Uterus (tissue), 4 donors: ENCODE measurements around the gene ZNF718. TPM values are rescaled to one million over a fixed set of nuclear protein-coding genes. Genes with fewer than 3 reads are reported as not detected.
"Not testable (repeated sequence)": the region's sequence is repeated elsewhere in the genome, so short reads cannot be mapped to it uniquely, and the experiment has no call there.

Experiments used
- DNase-seq, 2 donors: peaks; one replicate each; pipeline ENCODE4 v3.0.0-alpha.2; 2019 to 2020
- H3K27ac ChIP-seq, 2 donors: fragments of 200-600 bp; sonication (generic); 1 replicate in 1 of 2; 2 replicates in 1 of 2; pipeline ENCODE4 v1.5.1; 2016 to 2018
- H3K27me3 ChIP-seq, 2 donors: fragments of 200-600 bp; sonication (generic); one replicate each; pipeline ENCODE4 v1.5.1; 2018 to 2019; ENCODE audit warnings: control low read depth in 1 of 2
- H3K36me3 ChIP-seq, 2 donors: fragments of 200-600 bp; sonication (generic); one replicate each; pipeline ENCODE4 v1.5.1; 2019; ENCODE audit warnings: control low read depth in 1 of 2
- H3K4me1 ChIP-seq, 2 donors: fragments of 200-600 bp; sonication (generic); one replicate each; pipeline ENCODE4 v1.5.1; 2018 to 2019; ENCODE audit warnings: control low read depth in 1 of 2
- H3K4me3 ChIP-seq, 2 donors: fragments of 200-600 bp; sonication (generic); 1 replicate in 1 of 2; 2 replicates in 1 of 2; pipeline ENCODE4 v1.5.1; 2018 to 2019; ENCODE audit warnings: mild to moderate bottlenecking in 1 of 2
- H3K9me3 ChIP-seq, 2 donors: fragments of 200-600 bp; sonication (generic); one replicate each; pipeline ENCODE4 v1.5.1; 2019; ENCODE audit warnings: control low read depth in 1 of 2
- CTCF ChIP-seq, 4 experiments: fragments of 200-600 bp in 2 of 4; fragments of 450-650 bp in 2 of 4; sonication (generic) in 2 of 4; IDR thresholded peaks; one replicate each; pipeline ENCODE4 v1.5.1; 2016 to 2019; ENCODE audit warnings: antibody characterized with exemption in 4 of 4, mild to moderate bottlenecking in 2 of 4, moderate library complexity in 1 of 4
- POLR2A ChIP-seq, 2 donors: fragments of 450-650 bp; IDR thresholded peaks; one replicate each; pipeline ENCODE4 v1.6.1; 2016; ENCODE audit warnings: antibody characterized with exemption in 2 of 2, mild to moderate bottlenecking in 1 of 2, moderate library complexity in 1 of 2
- intact Hi-C: fragments of 100-400 bp; cut with DNase I; formaldehyde crosslinking; loops from one replicate; pipeline ENCODE4 v1.15.1; 2023; ENCODE audit warnings: low total_unique reads
- total RNA-seq, 4 donors: library from RNA; depleted of rRNA in 3 of 4; stranded (reverse); fragments of >200 nt in 3 of 4; gene quantifications; one replicate each; pipeline versions ENCODE4 v1.1.0 to v1.2.4, GENCODE V29; 2014 to 2023
- donor health status: DM: yes; HTN: yes; CAD: no.

Gene ZNF718
- total RNA-seq, 4 donors from 2014 or later = 2.6 to 20.9 (median 16.1) TPM

GRCh38 chr4:147233-147632 lies 22.9 kb downstream of the ZNF718 start:
- TF ChIP-seq POLR2A (IDR thresholded peaks at IDR 0.05) = no peak
- TF ChIP-seq CTCF (IDR thresholded peaks at IDR 0.05) = no peak
- H3K27ac ChIP-seq = no peak overlapping the region
- peaks cover 0 to 48% of the 10 kb centered on the region in 2 donors for H3K9me3 ChIP-seq
- H3K4me3 ChIP-seq = no peak overlapping the region
- H3K27me3 ChIP-seq = no peaks in the 10 kb centered on the region
- intact Hi-C loops = no loop called here
- no peaks in the 10 kb centered on the region for H3K4me1 ChIP-seq
- H3K36me3 ChIP-seq = no peaks in the 10 kb centered on the region
- DNase-seq = no peak

- intact Hi-C loops = no loop called here
- no peak for DNase-seq
- Histone ChIP-seq H3K9me3 (peaks cover 5 to 92% of the 10 kb centered on the region in 2 donors), H3K27me3 (no peaks in the 10 kb centered on the region), H3K4me3 (no peak overlapping the region), H3K27ac (no peak overlapping the region), H3K36me3 (peaks cover 0 to 5% of the 10 kb centered on the region in 2 donors), H3K4me1 (no peaks in the 10 kb centered on the region)
- TF ChIP-seq CTCF (IDR thresholded peaks at IDR 0.05) = no peak
- TF ChIP-seq POLR2A (IDR thresholded peaks at IDR 0.05) = no peak
Measured at GRCh38 chr4:161496-162284, 37.4 kb downstream of the ZNF718 start.

- H3K36me3 ChIP-seq, intact Hi-C loops, H3K27ac ChIP-seq, H3K4me1 ChIP-seq, H3K27me3 ChIP-seq, H3K4me3 ChIP-seq, DNase-seq: not testable (repeated sequence)
- peaks cover 5 to 68% of the 10 kb centered on the region in 2 donors for H3K9me3 ChIP-seq
Measured at GRCh38 chr4:169640-170039, 45.3 kb downstream of the ZNF718 start.

GRCh38 chr4:171318-171717 lies 47.0 kb downstream of the ZNF718 start:
- H3K4me1 ChIP-seq, H3K36me3 ChIP-seq, DNase-seq, H3K27me3 ChIP-seq, H3K27ac ChIP-seq, intact Hi-C loops, H3K4me3 ChIP-seq: not testable (repeated sequence)
- H3K9me3 ChIP-seq = peaks cover 0 to 62% of the 10 kb centered on the region in 2 donors

GRCh38 chr4:173666-174314 lies 49.5 kb downstream of the ZNF718 start:
- H3K9me3 ChIP-seq = peaks cover 0 to 49% of the 10 kb centered on the region in 2 donors

More at GRCh38 chr4:173666-174314, 49.5 kb downstream of the ZNF718 start:
- Histone ChIP-seq H3K27me3 (no peaks in the 10 kb centered on the region), H3K27ac (no peak overlapping the region), H3K36me3 (no peaks in the 10 kb centered on the region), H3K4me3 (no peak overlapping the region), H3K4me1 (no peaks in the 10 kb centered on the region)
- no peak for DNase-seq
- intact Hi-C loops = no loop called here
- TF ChIP-seq POLR2A (IDR thresholded peaks at IDR 0.05) (no peak), CTCF (IDR thresholded peaks at IDR 0.05) (no peak)
